DND-41 (cell line): Measurements from ENCODE around the gene MFSD11.

Source experiments
- ATAC-seq: fragments of 200-7000 bp; cut with Tn5 transposase; 3 replicates; pipeline ENCODE4 v1.9.1; 2021; ENCODE audit warnings: low read depth; ENCODE audit not compliant: insufficient read depth
- DNase-seq: peaks from one replicate; pipeline ENCODE4 v3.0.0-alpha.2; 2020
- H2AFZ ChIP-seq: 2 replicates; pipeline ENCODE4 v1.6.0; 2012; ENCODE audit warnings: low read depth, low read length
- H3K27ac ChIP-seq: 2 replicates; pipeline ENCODE4 v1.5.1; 2012; ENCODE audit warnings: low read length, inconsistent platforms
- H3K27me3 ChIP-seq: fragments of 200-600 bp; sonication (generic); 2 replicates; pipeline ENCODE4 v1.6.0; 2012; ENCODE audit warnings: low read length, mild to moderate bottlenecking, inconsistent platforms; ENCODE audit not compliant: insufficient read depth, poor library complexity
- H3K36me3 ChIP-seq: 2 replicates; pipeline ENCODE4 v1.5.1; 2012; ENCODE audit warnings: low read length, inconsistent platforms; ENCODE audit not compliant: insufficient read depth
- H3K4me1 ChIP-seq: 2 replicates; pipeline ENCODE4 v1.5.1; 2012; ENCODE audit warnings: mild to moderate bottlenecking, low read length; ENCODE audit not compliant: insufficient read depth
- H3K4me2 ChIP-seq: 2 replicates; pipeline ENCODE4 v1.6.0; 2012; ENCODE audit warnings: mild to moderate bottlenecking, moderate library complexity, low read length, inconsistent platforms; ENCODE audit not compliant: insufficient read depth
- H3K4me3 ChIP-seq, 2 experiments: fragments of 200-600 bp in 1 of 2; shearing (Covaris generic) in 1 of 2; 2 replicates each; pipeline ENCODE4 v1.5.1; 2012 to 2016; ENCODE audit warnings: inconsistent platforms in 2 of 2, low read length in 2 of 2, mild to moderate bottlenecking in 2 of 2, low read depth in 1 of 2, moderate library complexity in 1 of 2
- H3K79me2 ChIP-seq: 2 replicates; pipeline ENCODE4 v1.6.0; 2012; ENCODE audit warnings: low read length, inconsistent platforms; ENCODE audit not compliant: insufficient read depth
- H3K9ac ChIP-seq: 2 replicates; pipeline ENCODE4 v1.6.0; 2012; ENCODE audit warnings: low read depth, mild to moderate bottlenecking, inconsistent platforms, low read length, moderate library complexity
- H3K9me3 ChIP-seq: 2 replicates; pipeline ENCODE4 v1.5.1; 2012; ENCODE audit warnings: low read length, moderate library complexity, mild to moderate bottlenecking, inconsistent platforms; ENCODE audit not compliant: insufficient read depth, severe bottlenecking
- H4K20me1 ChIP-seq: 2 replicates; pipeline ENCODE4 v1.6.0; 2012; ENCODE audit warnings: low read length; ENCODE audit not compliant: insufficient read depth
- CTCF ChIP-seq: IDR thresholded peaks from 2 replicates; pipeline ENCODE4 v1.5.1; 2012; ENCODE audit warnings: borderline replicate concordance, low read length, moderate library complexity, mild to moderate bottlenecking; ENCODE audit not compliant: poor library complexity, severe bottlenecking; ENCODE audit errors: extremely low read depth
- EZH2 ChIP-seq: IDR thresholded peaks from 3 replicates; pipeline ENCODE4 v1.6.1; 2012; ENCODE audit warnings: borderline replicate concordance, low read depth, mild to moderate bottlenecking, moderate library complexity, low read length, inconsistent platforms; ENCODE audit not compliant: severe bottlenecking

MFSD11 gene

GRCh38 chr17:76716146-76716838 lies 21.6 kb upstream of the MFSD11 start:
- Histone ChIP-seq H4K20me1 (peaks cover 24% of the 10 kb centered on the region), H3K36me3 (peaks cover 73% of the 10 kb centered on the region), H3K27ac (no peak overlapping the region), H3K4me1 (peaks cover 9% of the 10 kb centered on the region), H3K9me3 (no peaks in the 10 kb centered on the region), H3K79me2 (peaks cover 3% of the 10 kb centered on the region), H3K4me2 (no peak overlapping the region), H3K9ac (no peak overlapping the region), H3K27me3 (peaks cover 4% of the 10 kb centered on the region), H2AFZ (no peak overlapping the region), H3K4me3 (no peak overlapping the region)
- no peak for TF ChIP-seq CTCF
- no peak for TF ChIP-seq EZH2
- DNase-seq (no peak), ATAC-seq (no peak)

GRCh38 chr17:76716839-76717215 lies 21.1 kb upstream of the MFSD11 start:
- no peak for TF ChIP-seq CTCF
- no peak for TF ChIP-seq EZH2
- Histone ChIP-seq H3K27ac (no peak overlapping the region), H3K36me3 (peaks cover 78% of the 10 kb centered on the region), H2AFZ (no peak overlapping the region), H3K4me3 (no peak overlapping the region), H3K4me1 (peaks cover 9% of the 10 kb centered on the region), H3K4me2 (no peak overlapping the region), H3K9me3 (no peaks in the 10 kb centered on the region), H3K79me2 (peaks cover 9% of the 10 kb centered on the region), H3K27me3 (no peaks in the 10 kb centered on the region), H4K20me1 (peaks cover 23% of the 10 kb centered on the region), H3K9ac (no peak overlapping the region)
- ATAC-seq = no peak
- DNase-seq = no peak

- no peaks in the 10 kb centered on the region for H3K9me3 ChIP-seq
- peaks cover 18% of the 10 kb centered on the region for H3K79me2 ChIP-seq
- H3K9ac ChIP-seq = no peak overlapping the region
- TF ChIP-seq CTCF (no peak), EZH2 (no peak)
- H3K36me3 ChIP-seq = peaks cover 89% of the 10 kb centered on the region
- no peak for ATAC-seq
- H2AFZ ChIP-seq = no peak overlapping the region
- peaks cover 18% of the 10 kb centered on the region for H3K4me1 ChIP-seq
- DNase-seq = no peak
- H3K27me3 ChIP-seq = no peaks in the 10 kb centered on the region
- peaks cover 20% of the 10 kb centered on the region for H4K20me1 ChIP-seq
- no peak overlapping the region for H3K27ac ChIP-seq
- H3K4me2 ChIP-seq = no peak overlapping the region
- no peak overlapping the region for H3K4me3 ChIP-seq
Measured at GRCh38 chr17:76718516-76718915, 19.4 kb upstream of the MFSD11 start.
